Right renal cortex interstitium (tissue), 3 donors: ENCODE data around the gene ERC2. TPM values are rescaled to one million over a fixed set of nuclear protein-coding genes. Genes with fewer than 3 reads are reported as not detected.

Experiments
- DNase-seq, 3 donors: peaks; one replicate each; pipeline ENCODE4 v3.0.0-alpha.2; 2013; ENCODE audit warnings: low read depth in 3 of 3, low spot score in 2 of 3
- polyA plus RNA-seq, 3 donors: library from polyadenylated mRNA; unstranded; fragments of 120-200 nt; gene quantifications; one replicate each; pipeline ENCODE4 v1.2.1, GENCODE V29; 2013; ENCODE audit not compliant: insufficient read length in 3 of 3

ERC2 gene
- polyA plus RNA-seq, 3 donors: 3.5 to 4.0 (median 3.7) TPM

- DNase-seq: no peak
Observed at GRCh38 chr3:55903680-55904079, 564.6 kb downstream of the ERC2 start.

- DNase-seq: no peak
Observed at GRCh38 chr3:55902221-55902900, 565.9 kb downstream of the ERC2 start.

GRCh38 chr3:55899887-55900286 lies 568.4 kb downstream of the ERC2 start:
- no peak for DNase-seq

- no peak for DNase-seq
Observed at GRCh38 chr3:55897573-55898224, 570.6 kb downstream of the ERC2 start.

- no peak for DNase-seq
Observed at GRCh38 chr3:55895897-55896566, 572.2 kb downstream of the ERC2 start.

- DNase-seq: no peak
Observed at GRCh38 chr3:55894605-55895004, 573.7 kb downstream of the ERC2 start.

GRCh38 chr3:55893045-55893664 lies 575.1 kb downstream of the ERC2 start:
- no peak for DNase-seq

- no peak for DNase-seq
Observed at GRCh38 chr3:55891106-55891505, 577.2 kb downstream of the ERC2 start.

GRCh38 chr3:55888282-55888885 lies 579.9 kb downstream of the ERC2 start:
- DNase-seq: no peak

- DNase-seq: no peak
Observed at GRCh38 chr3:55885721-55886120, 582.5 kb downstream of the ERC2 start.

- DNase-seq: no peak
Observed at GRCh38 chr3:55884491-55885285, 583.6 kb downstream of the ERC2 start.

- DNase-seq: no peak
Observed at GRCh38 chr3:55884066-55884465, 584.2 kb downstream of the ERC2 start.

- DNase-seq: no peak
Observed at GRCh38 chr3:55882006-55882405, 586.3 kb downstream of the ERC2 start.

GRCh38 chr3:55880357-55880756 lies 587.9 kb downstream of the ERC2 start:
- no peak for DNase-seq

- DNase-seq: no peak
Observed at GRCh38 chr3:55879901-55880331, 588.4 kb downstream of the ERC2 start.

- DNase-seq: no peak
Observed at GRCh38 chr3:55877703-55878102, 590.6 kb downstream of the ERC2 start.

GRCh38 chr3:55876560-55876959 lies 591.7 kb downstream of the ERC2 start:
- DNase-seq: no peak

- no peak for DNase-seq
Observed at GRCh38 chr3:55875113-55875512, 593.2 kb downstream of the ERC2 start.

- DNase-seq: no peak
Observed at GRCh38 chr3:55873523-55874254, 594.6 kb downstream of the ERC2 start.

GRCh38 chr3:55870594-55870993 lies 597.7 kb downstream of the ERC2 start:
- DNase-seq: no peak
